Endothelial cell of umbilical vein (primary cell): ENCODE measurements around the gene C19orf44.

Experiments used
- POLR2AphosphoS5 ChIP-seq: IDR thresholded peaks from 2 replicates; pipeline ENCODE4 v1.6.1; 2012; ENCODE audit warnings: low read depth, mild to moderate bottlenecking, control low read depth, low read length, moderate library complexity; ENCODE audit not compliant: insufficient read depth
- TF ChIP-seq, protein P1 (sequence below), 2 donors: IDR thresholded peaks; 1 replicate in 1 of 2; 2 replicates in 1 of 2; pipeline ENCODE4 v1.5.1; 2011; ENCODE audit warnings: low read length in 2 of 2, mild to moderate bottlenecking in 2 of 2, moderate library complexity in 2 of 2, control low read depth in 1 of 2, inconsistent platforms in 1 of 2, low read depth in 1 of 2; ENCODE audit not compliant: insufficient read depth in 1 of 2; ENCODE audit errors: extremely low read depth in 1 of 2

DNA sequence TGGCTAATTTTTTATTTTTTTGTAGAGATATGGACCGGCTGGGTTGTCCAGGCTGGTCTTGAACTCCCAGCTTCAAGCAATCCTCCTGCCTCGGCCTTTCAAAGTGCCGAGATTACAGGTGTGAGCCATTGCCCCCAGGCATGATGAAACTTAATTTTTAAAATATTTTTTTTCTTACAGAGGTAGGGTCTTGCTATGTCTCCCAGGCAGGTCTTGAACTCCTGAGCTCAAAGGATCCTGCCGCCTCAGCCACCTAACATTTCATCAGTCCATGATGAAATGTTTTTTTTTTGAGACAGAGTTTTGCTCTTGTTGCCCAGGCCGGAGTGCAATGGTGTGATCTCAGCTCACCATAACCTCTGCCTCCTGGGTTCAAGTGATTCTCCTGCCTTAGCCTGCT, 12.4 kb downstream of the C19orf44 start:
- TF ChIP-seq, protein P1, sequence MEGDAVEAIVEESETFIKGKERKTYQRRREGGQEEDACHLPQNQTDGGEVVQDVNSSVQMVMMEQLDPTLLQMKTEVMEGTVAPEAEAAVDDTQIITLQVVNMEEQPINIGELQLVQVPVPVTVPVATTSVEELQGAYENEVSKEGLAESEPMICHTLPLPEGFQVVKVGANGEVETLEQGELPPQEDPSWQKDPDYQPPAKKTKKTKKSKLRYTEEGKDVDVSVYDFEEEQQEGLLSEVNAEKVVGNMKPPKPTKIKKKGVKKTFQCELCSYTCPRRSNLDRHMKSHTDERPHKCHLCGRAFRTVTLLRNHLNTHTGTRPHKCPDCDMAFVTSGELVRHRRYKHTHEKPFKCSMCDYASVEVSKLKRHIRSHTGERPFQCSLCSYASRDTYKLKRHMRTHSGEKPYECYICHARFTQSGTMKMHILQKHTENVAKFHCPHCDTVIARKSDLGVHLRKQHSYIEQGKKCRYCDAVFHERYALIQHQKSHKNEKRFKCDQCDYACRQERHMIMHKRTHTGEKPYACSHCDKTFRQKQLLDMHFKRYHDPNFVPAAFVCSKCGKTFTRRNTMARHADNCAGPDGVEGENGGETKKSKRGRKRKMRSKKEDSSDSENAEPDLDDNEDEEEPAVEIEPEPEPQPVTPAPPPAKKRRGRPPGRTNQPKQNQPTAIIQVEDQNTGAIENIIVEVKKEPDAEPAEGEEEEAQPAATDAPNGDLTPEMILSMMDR (IDR thresholded peaks at IDR 0.05; ENCODE audit: extremely low read depth in 1 of 2, insufficient read depth in 1 of 2, low read depth in 1 of 2, low read length in 2 of 2), result no peak
- no peak for TF ChIP-seq POLR2AphosphoS5
